B cell (primary cell): Measurements from ENCODE around the gene USP6NL.

ENCODE experiments used
- CTCF ChIP-seq: fragments of 200-600 bp; IDR thresholded peaks from one replicate; pipeline ENCODE4 v1.8.0; 2022; ENCODE audit warnings: antibody characterized with exemption, mild to moderate bottlenecking
- EZH2 ChIP-seq: IDR thresholded peaks from 2 replicates; pipeline ENCODE4 v1.6.1; 2012; ENCODE audit warnings: borderline replicate concordance, low read depth, mild to moderate bottlenecking, moderate library complexity, low read length; ENCODE audit not compliant: insufficient read depth, poor library complexity, severe bottlenecking

GRCh38 chr10:11469575-11470391 lies 141.7 kb downstream of the USP6NL start:
- TF ChIP-seq CTCF = no peak
- no peak for TF ChIP-seq EZH2
